Activated naive CD4-positive, alpha-beta T cell treated with anti-CD3 and anti-CD28 coated beads, Interleukin-2, amount 50 U/mL, for 72 hours (primary cell): ENCODE measurements around the gene MYL11. TPM values are rescaled to one million over a fixed set of nuclear protein-coding genes. Genes with fewer than 3 reads are reported as not detected.

ENCODE experiments used
- ATAC-seq, 2 donors: fragments of 150-1000 bp; cut with Tn5 transposase; 2 replicates each; pipeline ENCODE4 v1.10.0; 2021; ENCODE audit warnings: mild to moderate bottlenecking in 2 of 2, moderate library complexity in 2 of 2
- DNase-seq, 2 donors: peaks; one replicate each; pipeline ENCODE4 v3.0.0; 2021 to 2022; ENCODE audit warnings: low spot score in 2 of 2
- H3K27ac Mint-ChIP-seq, 2 donors: one replicate each; pipeline ENCODE4 v1.8.0; 2022; ENCODE audit warnings: mild to moderate bottlenecking in 2 of 2, mixed read lengths in 2 of 2
- H3K36me3 Mint-ChIP-seq, 2 donors: one replicate each; pipeline ENCODE4 v1.8.0; 2022; ENCODE audit warnings: mixed read lengths in 2 of 2
- H3K9me3 Mint-ChIP-seq, 2 donors: one replicate each; pipeline ENCODE4 v1.8.0; 2022; ENCODE audit warnings: mixed read lengths in 2 of 2
- total RNA-seq, 2 donors: library from RNA; stranded (reverse); gene quantifications; one replicate each; pipeline ENCODE4 v1.2.3, GENCODE V29; 2022

MYL11 gene
- total RNA-seq, 2 donors from 2014 or later = 0.97 to 1.2 TPM

DNA sequence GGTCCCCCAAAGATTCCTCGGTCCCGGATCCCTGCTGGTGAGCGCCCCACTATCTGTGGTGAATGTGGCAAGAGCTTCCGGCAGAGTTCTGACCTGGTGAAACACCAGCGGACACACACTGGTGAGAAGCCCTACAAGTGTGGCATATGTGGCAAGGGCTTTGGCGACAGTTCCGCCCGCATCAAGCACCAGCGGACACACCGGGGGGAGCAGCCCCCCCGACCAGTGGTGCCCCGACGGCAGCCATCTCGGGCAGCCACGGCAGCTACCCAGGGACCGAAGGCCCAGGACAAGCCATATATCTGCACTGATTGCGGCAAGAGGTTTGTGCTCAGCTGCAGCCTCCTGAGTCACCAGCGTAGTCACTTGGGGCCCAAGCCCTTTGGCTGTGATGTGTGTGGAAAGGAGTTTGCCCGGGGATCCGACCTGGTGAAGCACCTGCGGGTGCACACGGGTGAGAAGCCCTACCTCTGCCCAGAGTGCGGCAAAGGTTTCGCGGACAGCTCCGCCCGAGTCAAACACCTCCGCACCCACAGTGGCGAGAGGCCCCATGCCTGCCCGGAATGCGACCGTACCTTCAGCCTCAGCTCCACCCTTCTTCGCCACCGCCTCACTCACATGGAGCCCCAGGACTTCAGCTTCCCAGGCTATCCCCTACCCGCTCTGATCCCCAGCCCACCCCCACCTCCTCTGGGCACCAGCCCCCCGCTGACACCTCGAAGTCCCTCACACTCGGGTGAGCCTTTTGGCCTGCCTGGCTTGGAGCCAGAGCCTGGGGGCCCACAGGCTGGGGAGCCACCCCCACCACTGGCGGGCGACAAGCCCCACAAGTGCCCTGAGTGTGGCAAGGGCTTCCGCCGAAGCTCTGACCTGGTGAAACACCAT, 23.4 kb downstream of the MYL11 start:
- Mint-ChIP-seq H3K36me3 (peaks cover 7 to 14% of the 10 kb centered on the region in 2 donors), H3K27ac (no peak overlapping the region), H3K9me3 (no peaks in the 10 kb centered on the region)
- DNase-seq (no peak), ATAC-seq (no peak)

DNA sequence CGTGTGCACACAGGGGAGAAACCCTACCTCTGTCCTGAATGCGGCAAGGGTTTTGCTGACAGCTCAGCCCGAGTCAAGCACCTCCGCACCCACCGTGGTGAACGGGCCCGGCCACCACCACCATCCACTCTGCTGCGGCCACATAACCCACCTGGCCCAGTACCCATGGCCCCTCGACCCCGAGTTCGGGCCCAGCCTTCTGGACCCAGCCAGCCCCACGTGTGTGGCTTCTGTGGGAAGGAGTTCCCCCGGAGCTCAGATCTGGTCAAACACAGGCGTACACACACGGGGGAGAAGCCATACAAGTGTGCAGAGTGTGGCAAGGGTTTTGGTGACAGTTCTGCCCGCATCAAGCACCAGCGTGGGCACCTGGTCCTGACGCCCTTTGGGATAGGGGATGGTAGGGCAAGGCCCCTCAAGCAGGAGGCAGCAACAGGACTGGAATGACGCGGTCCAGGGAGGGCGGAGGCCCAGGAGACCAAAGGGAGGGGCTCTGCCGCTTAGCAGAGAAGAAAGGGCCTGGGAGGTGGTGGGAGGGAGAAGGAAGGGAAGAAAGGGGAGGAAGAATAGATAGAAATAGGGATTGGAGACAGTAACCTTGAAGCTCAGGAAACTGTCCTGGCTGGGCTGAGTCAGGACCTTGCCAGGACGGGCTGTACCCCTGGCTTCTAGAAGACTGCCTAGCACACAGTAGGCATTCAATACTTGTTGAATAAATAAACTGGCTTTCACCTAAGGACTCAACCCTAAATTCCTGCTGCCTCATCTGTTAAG, 24.2 kb downstream of the MYL11 start:
- Mint-ChIP-seq H3K27ac (peak overlapping the region in 1 of 2 donors; percentile 79), H3K9me3 (no peaks in the 10 kb centered on the region), H3K36me3 (peaks cover 7 to 14% of the 10 kb centered on the region in 2 donors)
- ATAC-seq = no peak
- no peak for DNase-seq

DNA sequence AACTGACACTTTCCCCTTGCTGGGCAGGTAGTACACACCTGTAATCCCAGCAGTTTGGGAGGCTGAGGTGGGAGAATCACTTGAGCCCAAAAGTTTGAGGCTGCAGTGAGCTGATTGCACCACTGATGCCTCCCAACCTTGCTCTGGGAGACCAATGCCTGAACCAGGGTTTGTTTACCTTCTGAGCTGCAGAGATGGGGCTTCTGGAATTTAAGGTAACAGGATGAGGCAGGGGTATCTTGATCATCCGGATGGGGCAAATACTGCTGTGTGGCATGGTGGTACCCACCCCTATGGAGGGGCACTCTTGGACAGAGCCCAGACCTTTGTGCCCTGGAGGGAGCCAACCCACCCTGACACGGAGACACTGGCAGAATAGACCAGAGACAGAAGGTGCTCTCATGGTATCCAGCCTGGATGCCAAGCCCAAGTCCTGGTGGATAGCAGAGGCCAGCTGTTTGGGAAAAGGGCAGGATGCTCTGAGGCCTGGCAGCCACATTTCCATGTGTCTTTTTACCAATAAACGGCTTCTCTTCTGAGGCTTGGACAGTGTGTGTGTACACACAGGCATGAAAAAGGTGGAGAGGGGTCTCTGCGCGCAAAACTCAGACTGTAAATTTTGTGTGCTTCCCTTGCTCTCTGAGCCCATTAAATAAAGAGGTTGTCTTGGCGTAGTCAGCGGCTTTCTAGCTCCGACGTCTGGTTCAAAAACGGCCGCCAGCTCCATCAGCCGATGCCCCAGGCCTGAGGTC, 25.0 kb downstream of the MYL11 start:
- ATAC-seq = no peak
- Mint-ChIP-seq H3K9me3 (no peaks in the 10 kb centered on the region), H3K27ac (peak overlapping the region; percentile 79 to 95), H3K36me3 (peaks cover 7 to 14% of the 10 kb centered on the region in 2 donors)
- no peak for DNase-seq

DNA sequence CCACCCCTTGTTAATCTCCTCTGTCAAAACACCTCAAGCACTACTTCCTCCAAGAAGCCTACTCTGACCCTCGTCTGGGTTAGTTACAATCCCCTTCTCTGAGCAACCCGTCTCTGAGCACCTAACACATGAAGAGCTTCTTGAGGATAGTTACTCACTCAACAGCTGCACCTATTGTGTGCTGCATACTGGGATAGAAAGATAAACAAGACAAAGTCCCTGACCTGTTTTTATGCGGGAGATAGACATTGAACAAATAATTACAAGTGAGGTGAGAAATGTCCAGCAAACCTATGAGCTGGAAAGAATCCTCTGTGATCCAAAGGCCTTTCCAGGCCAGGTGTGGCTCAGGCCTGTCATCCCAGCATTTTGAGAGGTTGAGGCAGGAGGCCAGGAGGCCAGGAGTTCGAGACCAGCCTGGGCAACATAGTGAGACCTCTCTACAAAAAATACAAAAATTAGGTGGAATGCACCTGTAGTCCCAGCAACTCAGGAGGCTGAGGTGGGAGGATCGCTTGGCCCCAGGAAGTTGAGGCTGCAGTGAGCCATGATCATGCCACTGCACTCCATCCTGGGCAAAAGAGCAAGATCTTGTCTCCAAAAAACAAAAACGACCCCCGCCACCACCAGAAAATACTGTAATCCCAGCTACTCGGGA, 27.3 kb downstream of the MYL11 start:
- H3K9me3 Mint-ChIP-seq = no peaks in the 10 kb centered on the region
- ATAC-seq (no peak), DNase-seq (no peak)
- H3K27ac Mint-ChIP-seq = peak overlapping the region in 1 of 2 donors; percentile 79
- H3K36me3 Mint-ChIP-seq = peaks cover 4 to 5% of the 10 kb centered on the region in 2 donors

DNA sequence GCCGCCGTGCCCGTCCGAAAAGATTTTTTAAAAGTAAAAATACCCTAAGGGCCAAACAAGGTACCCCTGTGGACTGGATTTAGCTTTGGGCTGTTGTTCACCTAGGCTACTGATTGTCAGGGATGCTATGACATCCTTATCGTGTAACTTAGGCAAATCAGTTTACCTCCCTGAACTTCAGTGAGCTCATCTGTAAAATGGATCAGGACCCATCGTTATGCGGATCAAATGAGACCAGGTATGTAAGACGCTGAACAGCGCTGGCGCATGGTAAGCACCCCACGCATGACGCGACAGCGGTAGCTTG, 32.1 kb downstream of the MYL11 start:
- Mint-ChIP-seq H3K9me3 (no peaks in the 10 kb centered on the region), H3K36me3 (no peaks in the 10 kb centered on the region), H3K27ac (peak overlapping the region; percentile 86 to 99)
- ATAC-seq = peak in 1 of 2 donors; percentile 18
- DNase-seq = no peak

DNA sequence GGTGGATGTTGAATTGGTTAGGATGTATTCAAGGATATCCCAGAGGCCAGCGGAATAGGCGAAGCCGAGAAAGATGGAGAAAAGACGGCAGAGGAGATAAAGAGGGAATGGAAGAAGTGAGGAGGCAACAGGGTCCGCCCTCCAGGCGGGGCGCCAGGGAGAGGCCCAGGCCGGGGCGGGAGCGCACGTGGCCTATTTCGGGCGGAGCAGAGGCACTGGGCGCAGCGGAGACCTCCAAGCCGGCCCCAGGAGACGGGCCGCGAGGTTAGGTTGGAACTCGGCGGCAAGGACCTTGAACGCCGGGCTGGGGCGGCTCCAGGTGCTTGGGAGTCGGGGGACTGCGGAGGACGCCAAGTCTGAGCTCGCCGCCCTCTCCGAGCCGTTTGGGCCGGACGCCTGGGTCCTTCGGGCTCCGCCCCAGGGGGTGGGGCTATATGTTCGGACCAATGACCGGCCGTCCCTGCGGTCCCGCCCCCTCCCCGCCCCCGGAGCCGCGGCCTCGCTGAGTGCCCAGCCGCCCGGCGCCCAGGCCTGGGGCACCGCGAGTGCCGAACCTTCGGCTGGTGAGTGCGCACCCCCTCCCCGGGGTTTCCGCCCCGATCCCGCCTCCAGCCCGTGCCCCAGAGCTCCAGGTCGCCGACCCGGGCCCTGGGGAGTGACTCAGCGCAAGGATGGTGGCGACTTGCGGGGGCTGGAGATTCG, 32.7 kb downstream of the MYL11 start, which contains the start of gene ZNF771:
Gene ZNF771 (plus strand): TSS at position 505 of the 702 bp plus-strand sequence. CDS start 448 bp downstream, outside the sequence.
- peak within 1 kb of the TSS; percentile 86 to 99 for H3K27ac Mint-ChIP-seq
- ATAC-seq = peak; percentile 89 to 91

DNA sequence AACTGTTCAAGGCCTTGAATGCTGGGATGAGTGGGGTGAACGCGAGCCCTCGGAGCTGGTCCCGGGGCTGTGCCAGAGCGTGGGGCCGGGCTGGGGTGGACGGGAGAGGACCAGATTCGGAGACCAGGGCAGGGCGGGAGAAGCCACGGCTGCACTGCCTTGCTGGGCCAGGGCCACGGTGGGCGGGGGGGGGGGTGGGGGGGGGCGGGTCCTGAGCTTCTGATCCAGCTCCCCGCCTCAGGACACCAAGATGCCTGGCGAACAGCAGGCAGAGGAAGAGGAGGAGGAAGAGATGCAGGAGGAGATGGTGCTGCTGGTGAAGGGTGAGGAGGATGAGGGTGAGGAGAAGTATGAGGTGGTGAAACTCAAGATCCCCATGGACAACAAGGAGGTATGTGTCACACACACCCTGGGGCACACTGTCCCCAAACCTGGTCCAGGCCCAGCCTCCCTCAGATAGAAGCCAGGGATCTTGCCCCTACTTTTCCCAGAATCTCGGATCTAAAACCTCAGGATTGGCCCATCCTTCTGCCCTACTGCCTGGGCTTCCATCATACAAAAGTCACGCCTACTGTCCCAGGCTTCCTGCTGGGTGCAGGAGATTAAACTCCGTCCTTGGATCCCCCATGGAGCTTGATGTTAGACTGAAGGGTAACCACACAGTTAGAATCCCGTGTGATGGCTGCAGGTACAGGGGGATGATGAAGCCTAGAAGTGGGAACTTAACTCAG, 33.4 kb downstream of the MYL11 start:
- DNase-seq (no peak), ATAC-seq (no peak)
- peak overlapping the region; percentile 86 to 90 for H3K27ac Mint-ChIP-seq
- no peaks in the 10 kb centered on the region for H3K36me3 Mint-ChIP-seq
- no peaks in the 10 kb centered on the region for H3K9me3 Mint-ChIP-seq

More for the DNA sequence above, 32.7 kb downstream of the MYL11 start, which contains the start of gene ZNF771:
- DNase-seq = peak; percentile 90 to 92
- H3K36me3 Mint-ChIP-seq = no peaks in the 10 kb centered on the region
- no peaks in the 10 kb centered on the region for H3K9me3 Mint-ChIP-seq

DNA sequence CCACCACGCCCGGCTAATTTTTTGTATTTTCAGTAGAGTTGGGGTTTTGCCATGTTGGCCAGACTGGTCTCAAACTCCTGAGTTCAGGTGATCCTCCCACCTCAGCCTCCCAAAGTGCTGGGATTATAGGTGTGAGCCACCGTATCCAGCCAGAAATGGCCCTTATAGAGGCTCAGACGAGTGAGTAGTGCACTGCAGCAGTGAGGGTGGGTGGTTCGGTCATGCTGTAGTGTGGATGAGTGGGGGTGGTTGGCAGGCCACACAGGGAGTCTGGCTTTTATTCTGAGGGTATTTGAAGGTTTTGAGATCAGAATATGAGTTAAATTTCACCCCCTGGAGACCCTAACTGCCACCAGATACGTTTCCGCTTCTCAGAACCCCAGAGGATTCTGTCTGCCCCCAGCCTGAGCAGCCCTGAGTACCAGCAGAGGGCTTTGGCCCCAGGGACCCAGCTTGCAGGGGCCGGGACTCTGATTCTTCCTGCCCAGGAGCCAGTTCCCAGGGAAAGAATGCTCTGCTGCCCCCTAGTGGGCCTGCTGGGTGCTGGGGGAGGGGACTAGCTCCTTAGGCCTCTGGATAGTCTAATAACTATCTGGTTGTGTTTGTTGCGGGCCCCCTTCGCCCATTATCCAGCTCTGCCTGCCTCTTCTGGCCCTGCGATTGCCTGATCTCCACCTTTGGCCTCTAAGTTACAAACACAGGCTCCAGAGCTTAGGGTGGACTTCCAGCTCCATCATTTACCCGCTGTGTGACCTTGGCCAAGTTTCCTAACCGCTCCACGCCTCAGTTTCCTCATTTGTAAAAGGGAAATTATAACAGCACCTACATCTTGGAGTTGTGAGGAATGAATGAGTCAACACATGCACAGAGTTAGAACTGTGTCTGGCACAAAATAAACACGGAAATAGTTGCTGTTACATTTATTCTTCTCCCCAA, 34.8 kb downstream of the MYL11 start:
- Mint-ChIP-seq H3K27ac (peak overlapping the region; percentile 36 to 52), H3K9me3 (no peaks in the 10 kb centered on the region), H3K36me3 (no peaks in the 10 kb centered on the region)
- DNase-seq (peak; percentile 86 to 96), ATAC-seq (peak; percentile 36 to 56)

DNA sequence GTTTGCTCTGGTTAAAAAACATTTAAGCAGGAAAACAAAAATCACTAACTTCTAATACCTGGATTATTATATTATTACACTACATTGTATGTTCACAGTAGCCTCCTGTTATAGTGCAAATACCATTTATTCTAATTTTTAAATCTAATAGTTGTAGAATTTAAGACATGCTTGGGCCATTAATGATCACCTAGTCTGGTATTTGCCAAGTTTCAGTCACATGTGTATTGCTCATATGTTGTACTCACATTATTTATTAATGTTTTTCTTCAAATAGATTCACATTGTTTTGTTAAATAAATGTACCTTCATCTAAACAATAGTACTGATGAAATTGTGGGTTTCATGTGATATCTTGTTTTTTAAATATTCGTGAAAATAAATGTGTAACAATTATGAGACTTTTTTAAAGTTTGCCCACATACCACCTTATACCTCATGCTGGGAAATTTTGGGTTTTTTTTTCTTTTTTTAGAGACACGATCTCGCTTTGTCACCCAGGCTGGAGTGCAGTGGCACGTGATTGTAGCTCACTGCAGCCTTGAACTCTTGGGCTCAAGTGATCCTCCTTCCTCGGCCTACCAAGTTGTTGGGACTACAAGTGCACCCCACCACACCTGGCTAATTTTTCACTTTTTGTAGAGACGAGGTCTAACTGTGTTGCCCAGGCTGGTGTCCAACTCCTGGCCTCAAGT, 38.7 kb downstream of the MYL11 start:
- ATAC-seq (no peak), DNase-seq (no peak)
- Mint-ChIP-seq H3K27ac (peak overlapping the region in 1 of 2 donors; percentile 79), H3K36me3 (no peaks in the 10 kb centered on the region), H3K9me3 (no peaks in the 10 kb centered on the region)

DNA sequence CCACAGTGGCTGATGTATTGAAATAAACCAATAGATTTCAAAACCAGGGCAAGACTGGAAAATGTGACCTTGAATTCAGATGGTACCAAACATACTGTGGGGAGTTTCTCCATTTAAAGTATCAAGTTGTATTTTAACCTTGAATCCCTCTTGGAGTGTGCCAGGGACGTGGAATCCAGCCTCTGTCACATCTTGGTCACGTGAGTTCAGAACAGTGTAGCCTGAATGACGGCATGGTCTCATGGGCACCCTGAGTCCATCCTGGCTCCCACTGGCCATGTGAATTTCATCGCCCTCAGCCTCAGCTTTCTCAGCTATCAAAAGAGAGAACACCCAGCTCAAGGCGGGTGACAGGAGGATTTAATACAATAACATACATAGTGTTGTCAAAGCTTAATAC, 39.6 kb downstream of the MYL11 start:
- ATAC-seq (no peak), DNase-seq (no peak)
- Mint-ChIP-seq H3K27ac (no peak overlapping the region), H3K36me3 (no peaks in the 10 kb centered on the region), H3K9me3 (no peaks in the 10 kb centered on the region)

DNA sequence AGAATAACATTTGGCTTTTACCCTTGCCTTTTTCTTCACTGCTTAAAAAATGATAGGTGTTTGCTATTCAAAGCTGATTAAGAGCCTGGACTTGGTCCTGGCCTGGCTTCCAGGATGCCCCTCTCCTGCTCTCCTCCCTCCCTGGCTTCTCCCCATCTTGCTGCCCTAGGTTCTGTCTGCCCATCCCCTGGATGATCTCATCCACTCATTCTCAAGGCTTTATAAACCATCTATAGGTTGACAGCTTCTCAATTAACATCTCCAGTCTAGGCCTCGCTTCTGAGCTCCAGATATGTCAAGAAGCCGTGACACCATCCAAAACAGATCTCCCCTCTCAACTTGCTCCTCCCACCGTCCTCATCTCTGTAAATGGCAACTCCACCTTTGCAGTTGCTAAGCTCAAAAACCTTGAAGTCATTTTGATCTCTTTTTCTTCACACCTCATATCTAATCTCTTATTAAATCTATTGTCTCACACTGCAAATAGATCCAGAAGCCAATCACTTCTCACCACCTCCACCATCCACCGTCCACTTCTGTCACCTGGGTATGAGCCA, 41.5 kb downstream of the MYL11 start:
- Mint-ChIP-seq H3K36me3 (no peaks in the 10 kb centered on the region), H3K9me3 (no peaks in the 10 kb centered on the region), H3K27ac (no peak overlapping the region)
- DNase-seq (no peak), ATAC-seq (no peak)

DNA sequence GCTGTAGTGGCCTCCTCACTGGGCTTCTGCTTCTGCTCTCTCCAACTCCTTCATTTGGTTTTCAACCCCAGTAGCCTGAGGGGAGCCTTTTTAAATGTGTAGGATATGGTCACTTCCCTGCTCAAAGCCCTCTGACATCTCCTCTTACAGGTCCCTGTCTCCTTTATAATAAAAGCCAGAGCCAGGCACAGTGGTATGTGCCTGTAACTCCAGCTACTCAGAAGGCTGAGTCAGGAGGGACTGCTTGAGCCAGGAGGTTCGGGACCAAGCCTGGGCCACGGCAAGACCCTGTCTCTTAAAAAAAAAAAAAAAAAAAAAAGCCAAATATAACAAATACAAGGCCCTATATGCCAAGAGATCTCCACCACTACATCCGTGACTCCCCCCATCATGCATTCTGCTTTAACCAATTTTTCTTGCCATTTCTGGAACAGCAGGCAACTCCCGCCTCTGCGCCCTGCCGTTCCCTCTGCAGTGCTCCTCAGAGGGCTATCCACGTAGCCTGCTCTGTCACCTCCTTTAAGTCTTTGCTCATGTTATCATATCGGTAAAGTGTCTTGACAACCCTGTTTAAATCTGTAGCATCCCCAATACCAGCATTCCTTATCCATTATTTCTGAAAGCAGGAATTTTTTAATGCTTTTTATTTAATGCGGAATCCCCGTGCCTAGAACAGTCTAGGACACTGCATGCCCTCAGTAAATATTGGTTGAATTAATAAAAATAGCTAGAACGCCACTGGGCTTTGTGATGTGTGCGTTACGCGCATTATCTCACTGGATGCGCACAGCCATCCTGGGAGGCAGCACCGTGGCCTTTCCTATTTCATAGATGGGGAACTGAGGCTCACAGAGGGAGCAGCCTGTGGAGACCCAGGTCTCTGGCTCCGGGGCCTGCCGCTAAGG, 42.3 kb downstream of the MYL11 start:
- H3K27ac Mint-ChIP-seq = peak overlapping the region in 1 of 2 donors; percentile 8
- DNase-seq (no peak), ATAC-seq (no peak)
- H3K9me3 Mint-ChIP-seq = no peaks in the 10 kb centered on the region
- peaks cover 0 to 4% of the 10 kb centered on the region in 2 donors for H3K36me3 Mint-ChIP-seq
